NT2/D1 (cell line): ENCODE results near the gene TMC2.

ENCODE experiments used
- DNase-seq: peaks from one replicate; pipeline ENCODE4 v3.0.0-alpha.2; 2011; ENCODE audit warnings: low read depth, low spot score
- H3K27me3 ChIP-seq: 2 replicates; pipeline ENCODE4 v1.6.0; 2011; ENCODE audit warnings: mild to moderate bottlenecking; ENCODE audit not compliant: insufficient read length, insufficient read depth
- H3K36me3 ChIP-seq: 2 replicates; pipeline ENCODE4 v1.6.1; 2011; ENCODE audit warnings: mild to moderate bottlenecking, low read length, mixed read lengths; ENCODE audit not compliant: insufficient read depth, insufficient read length
- H3K4me1 ChIP-seq: 2 replicates; pipeline ENCODE4 v1.5.1; 2011; ENCODE audit not compliant: insufficient read depth, insufficient read length
- H3K4me3 ChIP-seq: 2 replicates; pipeline ENCODE4 v1.5.1; 2011; ENCODE audit warnings: low read depth; ENCODE audit not compliant: insufficient read length
- H3K9ac ChIP-seq: 2 replicates; pipeline ENCODE4 v1.6.0; 2011; ENCODE audit warnings: low read depth; ENCODE audit not compliant: insufficient read length
- H3K9me3 ChIP-seq: 2 replicates; pipeline ENCODE4 v1.5.1; 2011; ENCODE audit warnings: mild to moderate bottlenecking, low read length; ENCODE audit not compliant: insufficient read depth
- SUZ12 ChIP-seq: IDR thresholded peaks from 2 replicates; pipeline ENCODE4 v1.6.1; 2011; ENCODE audit not compliant: insufficient read length, insufficient read depth; ENCODE audit errors: extremely low read depth
- YY1 ChIP-seq: IDR thresholded peaks from 2 replicates; pipeline ENCODE4 v1.6.1; 2011; ENCODE audit not compliant: insufficient read length, insufficient read depth
- ZNF274 ChIP-seq: IDR thresholded peaks from 2 replicates; pipeline ENCODE4 v1.6.1; 2011; ENCODE audit warnings: mild to moderate bottlenecking, low read depth, low read length

The TMC2 gene

DNA sequence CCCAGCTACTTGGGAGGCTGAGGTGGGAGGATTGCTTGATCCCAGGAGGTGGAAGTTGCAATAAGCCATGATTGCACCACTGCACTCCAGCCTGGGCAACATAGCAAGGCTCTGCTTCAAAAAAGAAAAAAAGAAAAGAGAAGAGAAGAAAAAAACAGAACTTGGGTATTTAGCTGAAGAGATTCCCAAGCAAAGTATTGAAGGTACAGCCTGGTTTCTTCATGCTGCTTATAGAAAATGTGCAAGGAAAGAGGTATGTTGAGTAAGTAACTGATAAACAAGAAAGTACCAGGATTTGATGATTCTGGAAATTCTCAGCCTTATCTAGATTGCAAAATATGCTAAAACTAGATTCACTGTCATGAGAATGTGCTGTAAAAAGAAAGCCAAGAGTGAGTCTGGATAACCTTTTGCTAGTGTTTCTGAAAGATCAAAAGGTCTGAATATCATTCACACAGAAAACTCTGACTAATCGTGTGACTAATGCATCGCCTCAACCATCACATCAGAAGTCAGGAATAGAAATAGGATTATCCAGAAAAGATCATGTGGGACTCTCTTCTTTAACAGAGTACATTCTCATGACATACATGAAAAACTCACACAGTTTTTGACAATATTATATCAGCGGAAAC, 83.7 kb downstream of the TMC2 start:
- H3K36me3 ChIP-seq: no peaks in the 10 kb centered on the region
- H3K27me3 ChIP-seq: no peaks in the 10 kb centered on the region
- no peak overlapping the region for H3K9ac ChIP-seq
- DNase-seq: no peak
- no peak overlapping the region for H3K4me3 ChIP-seq
- TF ChIP-seq ZNF274 (no peak), SUZ12 (no peak), YY1 (no peak)
- H3K4me1 ChIP-seq: no peaks in the 10 kb centered on the region
- H3K9me3 ChIP-seq: peaks cover 11% of the 10 kb centered on the region

GRCh38 chr20:2624190-2624589, 87.8 kb downstream of the TMC2 start:
- peaks cover 35% of the 10 kb centered on the region for H3K9me3 ChIP-seq
- DNase-seq: no peak
- TF ChIP-seq YY1 (no peak), SUZ12 (no peak)
- no peaks in the 10 kb centered on the region for H3K4me1 ChIP-seq
- H3K27me3 ChIP-seq: no peaks in the 10 kb centered on the region
- H3K36me3 ChIP-seq: no peaks in the 10 kb centered on the region
- no peak overlapping the region for H3K9ac ChIP-seq
- H3K4me3 ChIP-seq: no peak overlapping the region

- no peaks in the 10 kb centered on the region for H3K27me3 ChIP-seq
- no peaks in the 10 kb centered on the region for H3K36me3 ChIP-seq
- no peak for TF ChIP-seq ZNF274
- no peak for TF ChIP-seq YY1
- no peak for TF ChIP-seq SUZ12
- peaks cover 35% of the 10 kb centered on the region for H3K9me3 ChIP-seq
- no peak overlapping the region for H3K9ac ChIP-seq
- no peaks in the 10 kb centered on the region for H3K4me1 ChIP-seq
- no peak for DNase-seq
- no peak overlapping the region for H3K4me3 ChIP-seq
Observed at GRCh38 chr20:2625062-2625461, 88.7 kb downstream of the TMC2 start.

GRCh38 chr20:2626853-2627541, 90.6 kb downstream of the TMC2 start:
- H3K4me1 ChIP-seq: no peaks in the 10 kb centered on the region
- H3K9ac ChIP-seq: no peak overlapping the region
- no peak for TF ChIP-seq YY1
- TF ChIP-seq ZNF274: no peak
- no peak for TF ChIP-seq SUZ12
- DNase-seq: no peak
- no peak overlapping the region for H3K4me3 ChIP-seq
- H3K36me3 ChIP-seq: no peaks in the 10 kb centered on the region
- H3K9me3 ChIP-seq: peaks cover 35% of the 10 kb centered on the region
- no peaks in the 10 kb centered on the region for H3K27me3 ChIP-seq

DNA sequence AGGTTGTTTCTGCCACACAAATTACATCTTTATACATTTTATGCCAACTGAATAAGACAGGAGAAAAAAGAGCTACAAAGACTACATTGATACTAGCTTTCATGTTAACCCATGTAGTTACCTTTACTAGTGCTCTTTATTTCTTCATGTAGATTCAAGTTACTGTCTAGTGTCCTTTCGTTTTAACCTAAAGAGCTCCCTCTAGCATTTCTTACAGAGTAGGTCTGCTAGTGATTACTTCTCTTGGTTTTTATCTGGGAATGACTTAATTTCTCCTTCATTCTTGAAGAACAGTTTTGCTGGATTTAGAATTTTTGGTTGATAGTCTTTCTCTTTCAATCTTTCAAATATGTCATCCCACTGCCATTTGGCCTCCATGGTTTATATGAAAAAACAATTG, 94.9 kb downstream of the TMC2 start:
- no peak for DNase-seq
- no peak for TF ChIP-seq ZNF274
- TF ChIP-seq SUZ12: no peak
- TF ChIP-seq YY1: no peak
- H3K9ac ChIP-seq: no peak overlapping the region
- H3K4me3 ChIP-seq: no peak overlapping the region
- no peaks in the 10 kb centered on the region for H3K4me1 ChIP-seq
- peaks cover 13% of the 10 kb centered on the region for H3K9me3 ChIP-seq
- H3K27me3 ChIP-seq: no peaks in the 10 kb centered on the region
- no peaks in the 10 kb centered on the region for H3K36me3 ChIP-seq

DNA sequence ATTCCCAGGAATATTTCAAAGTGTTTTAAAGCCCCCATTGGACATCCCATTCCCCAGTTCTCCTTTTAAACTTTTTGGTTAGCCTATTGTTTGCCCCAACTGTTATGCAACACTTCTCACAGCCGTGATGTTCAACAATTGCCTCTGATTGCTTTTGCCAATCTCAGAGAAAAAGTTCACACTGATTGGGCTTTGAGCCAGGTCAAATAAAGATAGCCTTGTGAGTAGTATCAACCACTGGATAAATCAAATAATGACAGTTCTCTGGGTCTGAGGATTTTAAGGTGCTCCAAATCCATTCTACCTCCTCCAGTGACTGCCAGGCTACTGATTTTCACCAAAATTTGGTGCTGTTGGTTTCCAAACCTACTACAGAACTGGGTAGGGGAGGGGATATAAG, 97.0 kb downstream of the TMC2 start:
- TF ChIP-seq SUZ12: no peak
- H3K9ac ChIP-seq: no peak overlapping the region
- no peak overlapping the region for H3K4me3 ChIP-seq
- H3K9me3 ChIP-seq: no peaks in the 10 kb centered on the region
- H3K36me3 ChIP-seq: no peaks in the 10 kb centered on the region
- H3K27me3 ChIP-seq: no peaks in the 10 kb centered on the region
- no peak for DNase-seq
- H3K4me1 ChIP-seq: no peaks in the 10 kb centered on the region

GRCh38 chr20:2637246-2637645, 100.9 kb downstream of the TMC2 start:
- Histone ChIP-seq H3K4me3 (no peak overlapping the region), H3K36me3 (no peaks in the 10 kb centered on the region), H3K9ac (no peak overlapping the region), H3K4me1 (no peaks in the 10 kb centered on the region), H3K9me3 (no peaks in the 10 kb centered on the region), H3K27me3 (no peaks in the 10 kb centered on the region)
- DNase-seq: no peak
- TF ChIP-seq SUZ12: no peak
- TF ChIP-seq ZNF274: no peak
- no peak for TF ChIP-seq YY1

DNA sequence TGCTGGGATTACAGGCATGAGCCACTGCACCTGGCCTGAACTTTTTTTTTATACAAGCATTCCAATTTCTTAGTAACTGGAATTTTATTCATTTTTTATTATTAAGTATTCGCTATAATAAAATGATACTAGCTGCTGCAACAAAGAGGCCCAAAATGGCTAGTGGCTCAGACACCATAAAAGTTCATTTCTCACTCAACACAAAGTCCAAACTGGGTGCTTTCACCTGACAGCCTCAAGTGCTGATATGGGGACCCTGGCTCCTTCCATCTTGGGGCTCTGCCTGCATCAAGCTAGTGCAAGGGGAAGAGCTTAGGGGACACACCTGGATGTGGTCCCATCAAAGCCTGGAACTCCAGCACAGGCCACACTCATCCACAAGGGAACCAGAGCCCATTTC, 103.9 kb downstream of the TMC2 start:
- H3K4me1 ChIP-seq: no peaks in the 10 kb centered on the region
- peaks cover 4% of the 10 kb centered on the region for H3K36me3 ChIP-seq
- no peak overlapping the region for H3K9ac ChIP-seq
- H3K27me3 ChIP-seq: no peaks in the 10 kb centered on the region
- H3K4me3 ChIP-seq: no peak overlapping the region
- DNase-seq: no peak
- H3K9me3 ChIP-seq: no peaks in the 10 kb centered on the region
- TF ChIP-seq SUZ12 (no peak), ZNF274 (no peak), YY1 (no peak)
